HEK293 (cell line): ENCODE results near the gene CERKL.

ENCODE experiments used
- ATF2 ChIP-seq: fragments of 450-650 bp; formaldehyde crosslinking; IDR thresholded peaks from 2 replicates; pipeline ENCODE4 v1.5.1; 2016; ENCODE audit warnings: missing biosample characterization, missing genetic modification characterization, low read depth
- MYNN ChIP-seq: fragments of 450-650 bp; formaldehyde crosslinking; IDR thresholded peaks from 2 replicates; pipeline ENCODE4 v1.5.1; 2016; ENCODE audit warnings: missing biosample characterization, missing genetic modification characterization, borderline replicate concordance
- YY1 ChIP-seq: fragments of 450-650 bp; formaldehyde crosslinking; IDR thresholded peaks from 2 replicates; pipeline ENCODE4 v1.5.1; 2018; ENCODE audit warnings: missing biosample characterization, missing genetic modification characterization
- ZNF121 ChIP-seq: fragments of 450-650 bp; formaldehyde crosslinking; IDR thresholded peaks from 2 replicates; pipeline ENCODE4 v1.5.1; 2016; ENCODE audit warnings: missing biosample characterization, missing genetic modification characterization
- ZNF133 ChIP-seq: fragments of 450-650 bp; formaldehyde crosslinking; IDR thresholded peaks from 2 replicates; pipeline ENCODE4 v1.5.1; 2016; ENCODE audit warnings: missing biosample characterization, missing genetic modification characterization
- ZNF174 ChIP-seq: fragments of 450-650 bp; formaldehyde crosslinking; IDR thresholded peaks from 2 replicates; pipeline ENCODE4 v1.5.0; 2017; ENCODE audit warnings: missing biosample characterization, mild to moderate bottlenecking, missing genetic modification characterization
- ZNF18 ChIP-seq: fragments of 450-650 bp; formaldehyde crosslinking; IDR thresholded peaks from 2 replicates; pipeline ENCODE4 v1.5.1; 2016; ENCODE audit warnings: missing biosample characterization, missing genetic modification characterization
- ZNF423 ChIP-seq: fragments of 450-650 bp; formaldehyde crosslinking; IDR thresholded peaks from 2 replicates; pipeline ENCODE4 v1.5.1; 2016; ENCODE audit warnings: missing biosample characterization, missing genetic modification characterization
- ZNF658 ChIP-seq: fragments of 450-650 bp; formaldehyde crosslinking; IDR thresholded peaks from 2 replicates; pipeline ENCODE4; 2016; ENCODE audit warnings: missing biosample characterization, missing genetic modification characterization
- ZNF830 ChIP-seq: fragments of 450-650 bp; IDR thresholded peaks from 2 replicates; pipeline ENCODE4 v1.5.0; 2018; ENCODE audit warnings: missing biosample characterization, missing genetic modification characterization, low read depth, mild to moderate bottlenecking, moderate library complexity
- TF ChIP-seq, protein P1 (sequence below): fragments of 450-650 bp; formaldehyde crosslinking; IDR thresholded peaks from 2 replicates; pipeline ENCODE4 v1.5.1; 2016; ENCODE audit warnings: missing biosample characterization, missing genetic modification characterization
- TF ChIP-seq, protein P2 (sequence below): fragments of 450-650 bp; formaldehyde crosslinking; IDR thresholded peaks from 2 replicates; pipeline ENCODE4 v1.5.1; 2016; ENCODE audit warnings: missing biosample characterization, missing genetic modification characterization

DNA sequence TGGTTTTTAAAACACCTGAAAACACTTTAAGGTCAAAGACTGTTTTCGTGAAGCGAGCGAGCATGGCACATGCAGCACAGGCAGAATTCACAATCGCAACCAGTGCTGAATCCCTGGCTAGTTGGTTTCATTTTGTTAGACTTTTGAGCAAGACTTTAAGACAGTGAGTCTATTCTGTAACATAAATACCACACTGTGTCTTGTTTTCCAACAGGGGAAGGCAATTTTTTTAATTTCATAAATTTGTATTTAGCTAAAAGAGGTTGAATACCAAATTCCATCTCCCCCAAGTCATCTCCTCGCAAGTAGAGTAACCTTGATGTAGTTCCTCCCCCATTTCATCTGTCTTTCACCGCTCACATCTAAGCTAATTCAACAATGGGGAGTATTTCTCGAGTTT lies 1.4 kb downstream of the CERKL start:
- no peak for TF ChIP-seq ZNF133 (tag by site-specific recombination)
- no peak for TF ChIP-seq ZNF423 (tag by site-specific recombination)
- TF ChIP-seq ZNF658 (tag by site-specific recombination) = no peak
- TF ChIP-seq, protein P1, sequence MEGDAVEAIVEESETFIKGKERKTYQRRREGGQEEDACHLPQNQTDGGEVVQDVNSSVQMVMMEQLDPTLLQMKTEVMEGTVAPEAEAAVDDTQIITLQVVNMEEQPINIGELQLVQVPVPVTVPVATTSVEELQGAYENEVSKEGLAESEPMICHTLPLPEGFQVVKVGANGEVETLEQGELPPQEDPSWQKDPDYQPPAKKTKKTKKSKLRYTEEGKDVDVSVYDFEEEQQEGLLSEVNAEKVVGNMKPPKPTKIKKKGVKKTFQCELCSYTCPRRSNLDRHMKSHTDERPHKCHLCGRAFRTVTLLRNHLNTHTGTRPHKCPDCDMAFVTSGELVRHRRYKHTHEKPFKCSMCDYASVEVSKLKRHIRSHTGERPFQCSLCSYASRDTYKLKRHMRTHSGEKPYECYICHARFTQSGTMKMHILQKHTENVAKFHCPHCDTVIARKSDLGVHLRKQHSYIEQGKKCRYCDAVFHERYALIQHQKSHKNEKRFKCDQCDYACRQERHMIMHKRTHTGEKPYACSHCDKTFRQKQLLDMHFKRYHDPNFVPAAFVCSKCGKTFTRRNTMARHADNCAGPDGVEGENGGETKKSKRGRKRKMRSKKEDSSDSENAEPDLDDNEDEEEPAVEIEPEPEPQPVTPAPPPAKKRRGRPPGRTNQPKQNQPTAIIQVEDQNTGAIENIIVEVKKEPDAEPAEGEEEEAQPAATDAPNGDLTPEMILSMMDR = no peak
- TF ChIP-seq ZNF18 (tag by site-specific recombination) = no peak
- TF ChIP-seq ZNF174 (tag by site-specific recombination) = no peak
- no peak for TF ChIP-seq ZNF121 (tag by site-specific recombination)
- TF ChIP-seq, protein P2, sequence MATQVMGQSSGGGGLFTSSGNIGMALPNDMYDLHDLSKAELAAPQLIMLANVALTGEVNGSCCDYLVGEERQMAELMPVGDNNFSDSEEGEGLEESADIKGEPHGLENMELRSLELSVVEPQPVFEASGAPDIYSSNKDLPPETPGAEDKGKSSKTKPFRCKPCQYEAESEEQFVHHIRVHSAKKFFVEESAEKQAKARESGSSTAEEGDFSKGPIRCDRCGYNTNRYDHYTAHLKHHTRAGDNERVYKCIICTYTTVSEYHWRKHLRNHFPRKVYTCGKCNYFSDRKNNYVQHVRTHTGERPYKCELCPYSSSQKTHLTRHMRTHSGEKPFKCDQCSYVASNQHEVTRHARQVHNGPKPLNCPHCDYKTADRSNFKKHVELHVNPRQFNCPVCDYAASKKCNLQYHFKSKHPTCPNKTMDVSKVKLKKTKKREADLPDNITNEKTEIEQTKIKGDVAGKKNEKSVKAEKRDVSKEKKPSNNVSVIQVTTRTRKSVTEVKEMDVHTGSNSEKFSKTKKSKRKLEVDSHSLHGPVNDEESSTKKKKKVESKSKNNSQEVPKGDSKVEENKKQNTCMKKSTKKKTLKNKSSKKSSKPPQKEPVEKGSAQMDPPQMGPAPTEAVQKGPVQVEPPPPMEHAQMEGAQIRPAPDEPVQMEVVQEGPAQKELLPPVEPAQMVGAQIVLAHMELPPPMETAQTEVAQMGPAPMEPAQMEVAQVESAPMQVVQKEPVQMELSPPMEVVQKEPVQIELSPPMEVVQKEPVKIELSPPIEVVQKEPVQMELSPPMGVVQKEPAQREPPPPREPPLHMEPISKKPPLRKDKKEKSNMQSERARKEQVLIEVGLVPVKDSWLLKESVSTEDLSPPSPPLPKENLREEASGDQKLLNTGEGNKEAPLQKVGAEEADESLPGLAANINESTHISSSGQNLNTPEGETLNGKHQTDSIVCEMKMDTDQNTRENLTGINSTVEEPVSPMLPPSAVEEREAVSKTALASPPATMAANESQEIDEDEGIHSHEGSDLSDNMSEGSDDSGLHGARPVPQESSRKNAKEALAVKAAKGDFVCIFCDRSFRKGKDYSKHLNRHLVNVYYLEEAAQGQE (tag by site-specific recombination) = no peak
- TF ChIP-seq YY1 (tag by site-specific recombination) = no peak
- no peak for TF ChIP-seq ZNF830 (tag by site-specific recombination)
- TF ChIP-seq ATF2 = no peak
- no peak for TF ChIP-seq MYNN
